PC-3 (cell line): ENCODE measurements around the gene ZNF646. TPM values are rescaled to one million over a fixed set of nuclear protein-coding genes. Genes with fewer than 3 reads are reported as not detected.
A peak's percentile ranks its signal among the peaks of the same experiment; 100 is the strongest.

ENCODE experiments used
- ATAC-seq: fragments of 200-7000 bp; cut with Tn5 transposase; 2 replicates; pipeline ENCODE4 v1.9.1; 2020; ENCODE audit warnings: mild to moderate bottlenecking, moderate library complexity
- BruUV-seq: library from RNA; stranded (reverse); fragments of 400-500 nt; replicated peaks from 2 replicates; lab custom pipeline; 2021; lab: Mats Ljungman, UMichigan
- CTCF ChIA-PET: fragments of 300-600 bp; sonication (Branson Sonifier 250); formaldehyde crosslinking; loops from one replicate; lab custom pipeline; 2022; ENCODE audit warnings: antibody characterized with exemption; lab: Charles Lee
- POLR2A ChIA-PET: fragments of 300-600 bp; sonication (Branson Sonifier 250); formaldehyde crosslinking; loops from one replicate; lab custom pipeline; 2022; ENCODE audit warnings: antibody characterized with exemption; ENCODE audit not compliant: unreplicated experiment; lab: Charles Lee
- DNase-seq: peaks from one replicate; pipeline ENCODE4 v3.0.0-alpha.2; 2015
- H2AFZ ChIP-seq: fragments of 300-600 bp; sonication (generic); 2 replicates; pipeline ENCODE4 v1.6.0; 2016; ENCODE audit warnings: antibody characterized with exemption, low read length
- H3F3A ChIP-seq: fragments of 300-600 bp; sonication (generic); one replicate; pipeline ENCODE4 v1.6.0; 2017; ENCODE audit warnings: antibody characterized with exemption, low read length, control low read depth, mild to moderate bottlenecking; ENCODE audit not compliant: unreplicated experiment
- H3K27ac ChIP-seq: fragments of 300-600 bp; sonication (generic); 2 replicates; pipeline ENCODE4 v1.5.1; 2016; ENCODE audit warnings: mild to moderate bottlenecking, low read length
- H3K27me3 ChIP-seq: fragments of 300-600 bp; sonication (generic); 2 replicates; pipeline ENCODE4 v1.6.1; 2016; ENCODE audit warnings: low read length, mixed read lengths
- H3K36me3 ChIP-seq: fragments of 300-600 bp; sonication (generic); 2 replicates; pipeline ENCODE4 v1.6.1; 2016; ENCODE audit warnings: low read depth, mixed run types, low read length, mixed read lengths
- H3K4me1 ChIP-seq: fragments of 300-600 bp; sonication (generic); 2 replicates; pipeline ENCODE4 v1.5.1; 2016; ENCODE audit warnings: low read length; ENCODE audit not compliant: insufficient read depth
- H3K4me2 ChIP-seq: fragments of 300-600 bp; sonication (generic); 2 replicates; pipeline ENCODE4 v1.6.0; 2016; ENCODE audit warnings: low read length
- H3K4me3 ChIP-seq: fragments of 300-600 bp; sonication (generic); 2 replicates; pipeline ENCODE4 v1.5.1; 2016; ENCODE audit warnings: mild to moderate bottlenecking, low read length, mixed read lengths
- H3K79me2 ChIP-seq: fragments of 300-600 bp; sonication (generic); 2 replicates; pipeline ENCODE4 v1.6.1; 2017; ENCODE audit warnings: low read length, mixed read lengths
- H3K9ac ChIP-seq: fragments of 300-600 bp; sonication (generic); 2 replicates; pipeline ENCODE4 v1.6.0; 2016; ENCODE audit warnings: mild to moderate bottlenecking, low read length
- H3K9me2 ChIP-seq: fragments of 300-600 bp; sonication (generic); replicated peaks from 2 replicates; pipeline ENCODE4 v1.6.1; 2016; ENCODE audit warnings: mixed run types, low read length, mixed read lengths
- H3K9me3 ChIP-seq: fragments of 300-600 bp; sonication (generic); 2 replicates; pipeline ENCODE4 v1.6.1; 2016; ENCODE audit warnings: low read length, mixed read lengths
- H4K20me1 ChIP-seq: fragments of 300-600 bp; sonication (generic); 2 replicates; pipeline ENCODE4 v1.6.1; 2016; ENCODE audit warnings: low read length, mixed read lengths
- EZH2 ChIP-seq: fragments of 300-600 bp; sonication (generic); IDR thresholded peaks from one replicate; pipeline ENCODE4 v1.6.1; 2017; ENCODE audit warnings: antibody characterized with exemption, mild to moderate bottlenecking, low read length; ENCODE audit not compliant: unreplicated experiment
- EZH2phosphoT487 ChIP-seq: fragments of 300-600 bp; sonication (generic); IDR thresholded peaks from 2 replicates; pipeline ENCODE4 v1.6.1; 2018; ENCODE audit warnings: mild to moderate bottlenecking, antibody characterized with exemption, low read length, borderline replicate concordance
- intact Hi-C: fragments of 100-400 bp; cut with micrococcal nuclease; formaldehyde crosslinking; loops from 2 replicates; pipeline ENCODE4 v1.9.0; 2023
- total RNA-seq: library from RNA; depleted of rRNA; stranded (reverse); fragments of >200 nt; gene quantifications from 2 replicates; pipeline ENCODE4 v1.2.3, GENCODE V29; 2014
- TF ChIP-seq, protein P1 (sequence below): fragments of 300-600 bp; sonication (generic); conservative IDR thresholded peaks from 2 replicates; pipeline ENCODE4 v1.5.1; 2017; ENCODE audit warnings: antibody characterized with exemption, low read depth, mild to moderate bottlenecking, low read length

Gene ZNF646
- total RNA-seq, 1 experiment from 2014 or later: 8.5 TPM

DNA sequence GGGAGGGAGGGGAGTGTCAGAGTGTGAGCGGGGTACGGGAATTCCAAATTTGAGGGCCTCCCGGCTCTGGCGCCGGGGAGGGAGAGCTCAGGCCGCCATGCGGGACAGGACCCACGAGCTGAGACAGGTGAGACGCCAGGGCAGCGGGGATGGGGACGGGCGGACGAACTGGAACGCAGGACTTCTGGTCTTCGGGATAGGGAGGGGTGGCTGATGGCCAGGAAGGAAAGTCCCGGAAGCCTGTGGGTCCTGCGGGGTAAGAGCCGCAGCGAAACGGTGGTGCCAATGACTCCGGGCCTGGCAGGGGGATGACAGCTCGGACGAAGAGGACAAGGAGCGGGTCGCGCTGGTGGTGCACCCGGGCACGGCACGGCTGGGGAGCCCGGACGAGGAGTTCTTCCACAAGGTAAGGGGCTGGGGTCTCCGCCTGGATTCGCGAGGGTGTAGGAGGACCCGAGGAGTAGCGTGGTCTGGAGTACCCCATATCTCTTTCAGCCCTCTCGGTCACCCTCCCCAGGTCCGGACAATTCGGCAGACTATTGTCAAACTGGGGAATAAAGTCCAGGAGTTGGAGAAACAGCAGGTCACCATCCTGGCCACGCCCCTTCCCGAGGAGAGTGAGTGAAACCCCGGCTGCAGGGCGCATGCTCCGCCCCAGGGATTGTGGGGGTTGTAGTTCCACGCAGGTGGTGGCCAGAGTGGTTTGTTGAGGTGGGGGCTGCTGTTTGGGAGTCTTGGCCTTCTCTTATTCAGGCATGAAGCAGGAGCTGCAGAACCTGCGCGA, 40.3 kb upstream of the ZNF646 start:
- Histone ChIP-seq H3K79me2 (peaks cover 16% of the 10 kb centered on the region), H3K4me2 (peak overlapping the region; percentile 92), H3K9me2 (no peaks in the 10 kb centered on the region), H3K9ac (peak overlapping the region; percentile 85), H3F3A (no peaks in the 10 kb centered on the region), H2AFZ (peak overlapping the region; percentile 98), H3K4me3 (peak overlapping the region; percentile 98), H4K20me1 (no peaks in the 10 kb centered on the region; the same call in 1 of the 2 replicates), H3K36me3 (no peaks in the 10 kb centered on the region), H3K9me3 (no peaks in the 10 kb centered on the region), H3K27ac (peak overlapping the region; percentile 25; the same call in 1 of the 2 replicates), H3K27me3 (no peaks in the 10 kb centered on the region), H3K4me1 (peaks cover 11% of the 10 kb centered on the region; the same call in 1 of the 2 replicates)
- CTCF ChIA-PET: no interaction called here
- intact Hi-C loops: loop anchor here (2.0 to 5.0 kb wide), 2 partner anchors 37 to 39 kb away; no protein-coding TSS in a partner anchor
- TF ChIP-seq EZH2phosphoT487: no peak
- TF ChIP-seq EZH2: no peak
- TF ChIP-seq, protein P1, sequence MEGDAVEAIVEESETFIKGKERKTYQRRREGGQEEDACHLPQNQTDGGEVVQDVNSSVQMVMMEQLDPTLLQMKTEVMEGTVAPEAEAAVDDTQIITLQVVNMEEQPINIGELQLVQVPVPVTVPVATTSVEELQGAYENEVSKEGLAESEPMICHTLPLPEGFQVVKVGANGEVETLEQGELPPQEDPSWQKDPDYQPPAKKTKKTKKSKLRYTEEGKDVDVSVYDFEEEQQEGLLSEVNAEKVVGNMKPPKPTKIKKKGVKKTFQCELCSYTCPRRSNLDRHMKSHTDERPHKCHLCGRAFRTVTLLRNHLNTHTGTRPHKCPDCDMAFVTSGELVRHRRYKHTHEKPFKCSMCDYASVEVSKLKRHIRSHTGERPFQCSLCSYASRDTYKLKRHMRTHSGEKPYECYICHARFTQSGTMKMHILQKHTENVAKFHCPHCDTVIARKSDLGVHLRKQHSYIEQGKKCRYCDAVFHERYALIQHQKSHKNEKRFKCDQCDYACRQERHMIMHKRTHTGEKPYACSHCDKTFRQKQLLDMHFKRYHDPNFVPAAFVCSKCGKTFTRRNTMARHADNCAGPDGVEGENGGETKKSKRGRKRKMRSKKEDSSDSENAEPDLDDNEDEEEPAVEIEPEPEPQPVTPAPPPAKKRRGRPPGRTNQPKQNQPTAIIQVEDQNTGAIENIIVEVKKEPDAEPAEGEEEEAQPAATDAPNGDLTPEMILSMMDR: no peak
- BruUV-seq: TSS peak; percentile 75
- POLR2A ChIA-PET: no interaction called here
- ATAC-seq (peak; percentile 81), DNase-seq (peak; percentile 73)

DNA sequence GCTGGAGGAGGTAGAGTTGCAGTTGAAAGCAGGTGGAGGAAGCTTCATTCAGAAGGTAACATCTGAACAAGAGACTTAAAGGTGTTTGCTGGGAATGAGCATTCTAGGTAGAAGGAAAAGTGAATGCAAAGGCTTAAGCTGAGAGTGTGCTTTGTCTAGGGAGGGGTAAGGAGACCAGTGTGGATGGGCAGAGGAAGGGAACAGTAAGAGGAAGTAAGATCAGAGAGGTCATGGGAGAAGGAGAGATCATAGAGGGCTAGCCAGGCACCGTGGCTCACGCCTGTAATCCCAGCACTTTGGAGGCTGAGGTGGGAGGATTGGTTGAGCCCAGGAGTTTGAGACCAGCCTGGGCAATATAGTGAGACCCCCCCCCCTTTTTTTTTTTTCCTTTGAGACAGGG, 37.5 kb upstream of the ZNF646 start:
- Histone ChIP-seq H3K9ac (no peak overlapping the region), H3K4me1 (peaks cover 11% of the 10 kb centered on the region; the same call in 1 of the 2 replicates), H3K27me3 (no peaks in the 10 kb centered on the region), H3K27ac (no peak overlapping the region), H3F3A (no peaks in the 10 kb centered on the region), H3K9me2 (no peaks in the 10 kb centered on the region), H3K36me3 (no peaks in the 10 kb centered on the region), H2AFZ (no peak overlapping the region), H3K9me3 (no peaks in the 10 kb centered on the region), H3K4me3 (no peak overlapping the region), H3K4me2 (no peak overlapping the region), H3K79me2 (peaks cover 16% of the 10 kb centered on the region), H4K20me1 (no peaks in the 10 kb centered on the region; the same call in 1 of the 2 replicates)
- ChIA-PET CTCF (interaction anchor here (0.6 kb wide), 1 partner anchor 832 kb away, joined by 4 read pairs; no protein-coding TSS in a partner anchor), POLR2A (no interaction called here)
- BruUV-seq: no TSS peak
- DNase-seq: no peak
- TF ChIP-seq EZH2: no peak
- TF ChIP-seq EZH2phosphoT487: no peak
- TF ChIP-seq, protein P1: no peak
- ATAC-seq: no peak
- intact Hi-C loops: no loop called here

DNA sequence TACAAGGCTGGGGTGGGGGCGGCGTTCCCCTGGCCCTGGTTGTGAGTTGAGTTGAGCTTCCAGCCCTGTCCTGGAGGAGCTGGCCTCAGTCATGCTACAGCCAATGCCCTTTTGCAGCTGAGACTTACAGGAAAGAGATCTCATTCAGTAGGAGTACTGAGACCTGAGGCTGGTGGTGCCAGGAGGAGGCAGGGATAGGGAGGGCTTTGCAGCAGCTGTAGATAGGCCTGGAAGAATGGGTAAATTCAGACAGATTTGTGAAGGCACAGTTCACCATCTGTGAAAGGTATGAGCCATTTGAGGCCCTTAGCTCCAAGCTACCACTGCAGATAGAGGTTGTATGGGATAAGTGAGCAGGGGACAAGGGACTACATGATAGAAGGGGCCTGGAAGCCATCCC, 35.2 kb upstream of the ZNF646 start:
- Histone ChIP-seq H2AFZ (no peak overlapping the region), H3K4me3 (no peak overlapping the region), H3K9me3 (no peaks in the 10 kb centered on the region), H4K20me1 (no peaks in the 10 kb centered on the region; the same call in 1 of the 2 replicates), H3K36me3 (no peaks in the 10 kb centered on the region), H3K79me2 (peaks cover 13% of the 10 kb centered on the region), H3K9me2 (no peaks in the 10 kb centered on the region), H3K4me2 (no peak overlapping the region), H3K9ac (no peak overlapping the region), H3K27me3 (no peaks in the 10 kb centered on the region), H3F3A (no peaks in the 10 kb centered on the region), H3K4me1 (peaks cover 3% of the 10 kb centered on the region; the same call in 1 of the 2 replicates), H3K27ac (no peak overlapping the region)
- intact Hi-C loops: no loop called here
- POLR2A ChIA-PET: no interaction called here
- CTCF ChIA-PET: no interaction called here
- no TSS peak for BruUV-seq
- no peak for ATAC-seq
- no peak for DNase-seq
- TF ChIP-seq EZH2phosphoT487 (no peak), EZH2 (no peak)
- TF ChIP-seq, protein P1: no peak
